Measurements from ENCODE around the gene CHD1. TPM values are rescaled to one million over a fixed set of nuclear protein-coding genes. Genes with fewer than 3 reads are reported as not detected.
A peak's percentile ranks its signal among the peaks of the same experiment; 100 is the strongest.

Gene CHD1
- total and polyA plus RNA-seq, 9 of the 15 experiments (the other 6 are each of a cell fraction or from before 2014, with no cell fraction given), result 27.3 to 133 (median 58.7) TPM

DNA sequence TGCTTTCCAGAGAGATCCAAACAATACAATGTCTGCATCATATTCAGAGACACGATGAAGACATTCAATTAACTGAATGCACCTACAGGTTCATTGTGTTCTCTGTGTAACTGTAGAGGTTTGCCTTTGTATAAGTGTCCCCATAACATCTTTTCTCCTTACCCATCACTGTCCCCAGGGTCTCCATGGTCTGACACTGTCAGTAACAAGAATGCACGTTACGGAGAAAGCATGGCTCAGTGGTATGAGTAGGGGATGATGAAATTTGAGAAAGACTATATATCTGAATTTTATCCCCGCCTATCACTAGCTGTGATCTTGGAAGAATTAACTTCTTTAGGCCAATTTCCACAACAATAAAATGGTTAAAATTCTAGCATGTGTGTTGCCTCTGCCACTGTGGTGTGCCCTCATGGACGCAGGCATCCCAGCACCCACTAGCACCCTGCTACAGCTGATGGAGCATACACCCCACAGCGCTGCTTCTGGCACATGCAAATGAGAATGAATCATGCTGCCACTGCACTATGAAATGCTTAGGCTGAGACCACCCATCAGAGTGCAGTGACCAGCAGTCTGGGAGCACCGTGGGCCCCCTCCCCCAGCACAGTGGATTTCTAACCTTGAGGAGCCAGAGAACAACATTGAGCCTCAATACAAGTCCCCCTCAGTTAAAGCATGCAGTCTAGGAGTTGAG is 101.1 kb downstream of the CHD1 start:
- intact Hi-C loops (cut with micrococcal nuclease) (loop anchor here (1.0 to 5.0 kb wide), 2 partner anchors 235 to 1596 kb away; no protein-coding TSS in a partner anchor), in situ Hi-C loops (cut with MboI) (no loop called here)
- Histone ChIP-seq H3K79me2 (ENCODE audit: control insufficient read depth, insufficient read depth, low read length) (no peaks in the 10 kb centered on the region), H3K36me3 (ENCODE audit: control insufficient read depth, insufficient read depth, low read length) (no peaks in the 10 kb centered on the region), H3K9ac (ENCODE audit: insufficient read depth in 1 of 2, low read depth in 2 of 2, low read length in 2 of 2) (no peak overlapping the region), H2AFZ (ENCODE audit: low read depth, low read length) (no peak overlapping the region), H3K4me1 (replicated peaks in 1 of 2; ENCODE audit: control insufficient read depth in 2 of 2, insufficient read depth in 2 of 2, low read length in 2 of 2) (no peaks in the 10 kb centered on the region), H3K9me1 (ENCODE audit: control insufficient read depth, insufficient read depth, low read length) (no peaks in the 10 kb centered on the region), H3K27me3 (ENCODE audit: control insufficient read depth in 2 of 2, insufficient read depth in 2 of 2, low read length in 2 of 2) (no peaks in the 10 kb centered on the region), H3K27ac (ENCODE audit: extremely low read depth, low read depth, low read length) (no peak overlapping the region), H3K9me3 (replicated peaks; ENCODE audit: control insufficient read depth, insufficient read depth, low read depth, low read length) (no peaks in the 10 kb centered on the region), H3K4me2 (ENCODE audit: insufficient read depth, low read length) (no peak overlapping the region), H4K20me1 (replicated peaks; ENCODE audit: control insufficient read depth, insufficient read depth, low read length) (no peaks in the 10 kb centered on the region), H3K4me3 (no peak overlapping the region)
- DNase-seq (ENCODE audit: extremely low read depth in 1 of 4, low spot score in 3 of 4) (no peak), FAIRE-seq (no peak), ATAC-seq (peak; percentile 27; the same call in 1 of the 3 replicates)
- no TSS peak for BruUV-seq (replicated peaks)
- CTCF ChIA-PET (ENCODE audit: low intra/inter-chr PET ratio), result interaction anchor here (0.6 kb wide), 1 partner anchor 80 kb away, joined by 3 read pairs; no protein-coding TSS in a partner anchor
- POLR2A ChIA-PET, result no interaction called here
- TF ChIP-seq ZNF830 (CRISPR knock-in tag; IDR thresholded peaks at IDR 0.05) (no peak), POLR2H (tag; IDR thresholded peaks at IDR 0.05; ENCODE audit: low read depth) (no peak), KDM5B (IDR thresholded peaks at IDR 0.05; ENCODE audit: insufficient replicate concordance, low read depth, low read length) (no peak), NFXL1 (CRISPR knock-in tag; IDR thresholded peaks at IDR 0.05) (no peak)
- TF ChIP-seq, protein P1, sequence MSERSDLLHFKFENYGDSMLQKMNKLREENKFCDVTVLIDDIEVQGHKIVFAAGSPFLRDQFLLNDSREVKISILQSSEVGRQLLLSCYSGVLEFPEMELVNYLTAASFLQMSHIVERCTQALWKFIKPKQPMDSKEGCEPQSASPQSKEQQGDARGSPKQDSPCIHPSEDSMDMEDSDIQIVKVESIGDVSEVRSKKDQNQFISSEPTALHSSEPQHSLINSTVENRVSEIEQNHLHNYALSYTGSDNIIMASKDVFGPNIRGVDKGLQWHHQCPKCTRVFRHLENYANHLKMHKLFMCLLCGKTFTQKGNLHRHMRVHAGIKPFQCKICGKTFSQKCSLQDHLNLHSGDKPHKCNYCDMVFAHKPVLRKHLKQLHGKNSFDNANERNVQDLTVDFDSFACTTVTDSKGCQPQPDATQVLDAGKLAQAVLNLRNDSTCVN (CRISPR knock-in tag; IDR thresholded peaks at IDR 0.05), result no peak
- WGBS (ENCODE audit: insufficient coverage, low coverage, missing lambda C conversion rate), result under 1% methylated on average over 7 of the region's 7 CpGs
